ENCODE results near the gene ESPL1.

DNA sequence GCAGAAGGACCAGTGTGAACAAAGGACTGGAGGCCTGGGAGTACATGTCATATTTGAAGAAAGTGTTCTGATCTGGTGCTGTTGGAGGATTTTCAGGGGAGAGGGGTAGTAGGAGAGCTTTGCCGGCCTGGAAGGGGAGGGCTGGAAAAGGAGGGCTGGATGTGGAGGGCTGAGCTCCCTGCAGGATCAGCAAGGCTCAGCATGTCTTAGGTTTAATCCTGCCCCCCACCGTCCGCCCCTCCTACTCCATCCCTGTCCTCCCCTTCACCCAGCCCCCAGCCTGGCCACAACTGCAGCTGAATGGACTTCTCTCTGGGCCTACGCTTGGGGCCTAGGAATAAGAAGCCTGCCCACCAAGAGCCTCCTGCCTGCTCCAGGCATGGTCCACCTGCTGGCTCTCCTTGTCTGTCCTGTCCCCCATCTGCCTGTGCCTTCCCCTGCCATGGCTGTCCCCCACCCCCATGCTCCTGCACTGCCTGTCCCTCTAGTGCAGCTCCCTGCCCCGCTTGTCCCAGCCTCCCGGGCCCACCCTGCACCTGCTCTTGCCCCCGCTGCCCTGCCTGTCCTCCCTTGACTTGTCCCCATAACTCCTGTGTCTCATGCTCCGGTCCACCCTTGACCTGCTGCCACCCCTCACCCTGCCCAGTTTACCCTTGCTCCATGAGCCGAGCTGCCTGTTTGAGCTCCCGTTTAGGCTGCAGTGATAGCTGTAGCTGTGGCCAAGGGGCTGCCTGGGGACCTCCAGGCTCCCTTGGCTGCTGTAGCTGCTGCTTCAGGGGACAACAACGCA, 26.3 kb upstream of the ESPL1 start:
- TF ChIP-seq REST (IDR thresholded peaks at IDR 0.05) (no peak), EP300 (IDR thresholded peaks at IDR 0.05) (no peak)
- TF ChIP-seq, protein P1, sequence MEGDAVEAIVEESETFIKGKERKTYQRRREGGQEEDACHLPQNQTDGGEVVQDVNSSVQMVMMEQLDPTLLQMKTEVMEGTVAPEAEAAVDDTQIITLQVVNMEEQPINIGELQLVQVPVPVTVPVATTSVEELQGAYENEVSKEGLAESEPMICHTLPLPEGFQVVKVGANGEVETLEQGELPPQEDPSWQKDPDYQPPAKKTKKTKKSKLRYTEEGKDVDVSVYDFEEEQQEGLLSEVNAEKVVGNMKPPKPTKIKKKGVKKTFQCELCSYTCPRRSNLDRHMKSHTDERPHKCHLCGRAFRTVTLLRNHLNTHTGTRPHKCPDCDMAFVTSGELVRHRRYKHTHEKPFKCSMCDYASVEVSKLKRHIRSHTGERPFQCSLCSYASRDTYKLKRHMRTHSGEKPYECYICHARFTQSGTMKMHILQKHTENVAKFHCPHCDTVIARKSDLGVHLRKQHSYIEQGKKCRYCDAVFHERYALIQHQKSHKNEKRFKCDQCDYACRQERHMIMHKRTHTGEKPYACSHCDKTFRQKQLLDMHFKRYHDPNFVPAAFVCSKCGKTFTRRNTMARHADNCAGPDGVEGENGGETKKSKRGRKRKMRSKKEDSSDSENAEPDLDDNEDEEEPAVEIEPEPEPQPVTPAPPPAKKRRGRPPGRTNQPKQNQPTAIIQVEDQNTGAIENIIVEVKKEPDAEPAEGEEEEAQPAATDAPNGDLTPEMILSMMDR (IDR thresholded peaks at IDR 0.05), result no peak
